RWPE1 (cell line): Measurements from ENCODE around the gene FAM216A.
A peak's percentile ranks its signal among the peaks of the same experiment; 100 is the strongest.

ENCODE experiments used
- CTCF ChIA-PET: fragments of 350-600 bp; sonication (Branson Sonifier 250); formaldehyde crosslinking; extraction: SDS; loops from one replicate; lab custom pipeline; 2021; lab: Yijun Ruan, JAX
- POLR2A ChIA-PET: fragments of 400-600 bp; formaldehyde crosslinking; extraction: SDS; loops from one replicate; lab custom pipeline; 2020; ENCODE audit warnings: antibody characterized with exemption; ENCODE audit not compliant: low non-redundant PET; lab: Yijun Ruan, JAX
- DNase-seq: peaks from one replicate; pipeline ENCODE4 v3.0.0; 2012; ENCODE audit warnings: low spot score
- H3K27ac ChIP-seq: fragments of 450-650 bp; 2 replicates; pipeline ENCODE4 v1.5.1; 2017
- TF ChIP-seq, protein P1 (sequence below): fragments of 450-650 bp; conservative IDR thresholded peaks from 2 replicates; pipeline ENCODE4 v1.5.1; 2017; ENCODE audit warnings: low read depth, mild to moderate bottlenecking

The FAM216A gene

DNA sequence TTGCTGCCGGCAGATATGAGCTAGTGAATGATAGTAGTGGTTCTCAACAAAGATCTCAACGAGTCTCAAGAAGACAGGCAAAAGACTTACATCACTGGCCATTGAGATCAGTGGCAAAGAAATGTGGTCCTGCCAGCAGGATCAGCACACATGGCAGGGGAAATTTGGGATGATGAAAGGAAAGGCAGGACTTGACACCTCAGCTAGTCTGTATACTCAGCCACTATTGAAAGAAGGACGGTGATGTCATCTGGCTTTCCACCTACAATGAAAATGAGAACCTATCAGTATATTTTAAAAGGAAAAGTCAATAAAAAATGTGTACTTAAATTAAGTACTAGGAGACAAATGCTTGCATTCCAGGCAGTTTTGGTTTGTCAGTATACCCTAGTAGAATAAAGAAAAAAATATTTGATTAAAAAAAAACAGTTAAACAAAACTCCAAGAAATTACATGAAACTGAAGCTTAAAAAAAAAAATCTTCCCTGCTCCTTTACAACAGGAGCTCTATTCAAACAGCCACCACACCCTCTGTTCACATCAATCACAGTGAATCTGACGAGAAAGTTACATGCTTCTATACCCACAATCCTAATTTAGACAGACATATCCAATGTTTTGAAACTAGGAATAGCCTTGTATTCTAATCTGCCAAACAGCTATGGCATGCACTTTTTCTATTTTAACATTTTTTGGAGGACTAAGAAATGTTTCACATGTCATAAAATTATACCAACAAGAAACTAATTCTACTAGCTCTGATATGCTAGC is 68.4 kb downstream of the FAM216A start:
- CTCF ChIA-PET, result interaction anchor here (1.1 to 1.6 kb wide), 2 partner anchors 63 to 65 kb away, joined by 3 read pairs; no protein-coding TSS in a partner anchor
- DNase-seq, result no peak

DNA sequence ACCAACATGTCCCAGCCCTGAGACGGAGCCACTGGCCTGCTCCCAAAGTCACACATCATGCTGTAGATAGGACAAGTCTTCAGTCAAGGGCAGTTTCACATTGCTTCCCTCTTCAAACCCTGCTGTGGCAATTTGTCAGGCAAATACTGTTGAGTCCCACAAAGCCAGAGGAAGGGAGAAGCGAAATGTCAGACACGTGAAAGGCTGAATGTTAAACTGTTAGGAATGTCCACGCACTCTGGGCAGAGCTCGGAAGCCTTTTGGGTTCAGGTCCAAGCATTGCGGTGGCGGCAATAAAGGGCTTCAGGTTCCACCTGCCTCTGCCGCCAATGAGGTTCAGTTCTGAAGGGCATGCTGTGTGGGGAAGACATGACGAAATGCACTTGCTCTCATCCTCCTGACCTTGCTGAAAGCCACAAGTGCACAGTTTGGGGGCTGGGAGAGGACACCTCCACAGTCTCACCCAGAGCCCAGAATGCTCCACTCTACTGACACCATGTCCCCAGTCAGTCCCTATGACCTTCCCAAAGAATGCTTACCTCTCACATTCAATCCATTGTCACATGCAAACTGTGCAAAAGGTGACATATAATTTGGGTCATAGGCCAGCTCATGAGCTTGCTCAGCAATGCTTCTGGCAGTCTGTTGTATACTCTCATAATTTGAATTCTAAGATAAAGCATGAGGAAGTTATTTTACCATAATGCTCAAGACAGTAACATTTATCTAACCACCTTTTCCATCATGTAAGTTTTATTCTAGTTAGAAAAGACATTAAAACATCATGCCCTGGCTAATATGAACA is 69.2 kb downstream of the FAM216A start:
- peak overlapping the region; percentile 95 for H3K27ac ChIP-seq
- ChIA-PET POLR2A (no interaction called here), CTCF (interaction anchor here (0.5 to 1.6 kb wide), 4 partner anchors 26 to 141 kb away, joined by 3 to 5 read pairs (median 3); no protein-coding TSS in a partner anchor)
- TF ChIP-seq, protein P1, sequence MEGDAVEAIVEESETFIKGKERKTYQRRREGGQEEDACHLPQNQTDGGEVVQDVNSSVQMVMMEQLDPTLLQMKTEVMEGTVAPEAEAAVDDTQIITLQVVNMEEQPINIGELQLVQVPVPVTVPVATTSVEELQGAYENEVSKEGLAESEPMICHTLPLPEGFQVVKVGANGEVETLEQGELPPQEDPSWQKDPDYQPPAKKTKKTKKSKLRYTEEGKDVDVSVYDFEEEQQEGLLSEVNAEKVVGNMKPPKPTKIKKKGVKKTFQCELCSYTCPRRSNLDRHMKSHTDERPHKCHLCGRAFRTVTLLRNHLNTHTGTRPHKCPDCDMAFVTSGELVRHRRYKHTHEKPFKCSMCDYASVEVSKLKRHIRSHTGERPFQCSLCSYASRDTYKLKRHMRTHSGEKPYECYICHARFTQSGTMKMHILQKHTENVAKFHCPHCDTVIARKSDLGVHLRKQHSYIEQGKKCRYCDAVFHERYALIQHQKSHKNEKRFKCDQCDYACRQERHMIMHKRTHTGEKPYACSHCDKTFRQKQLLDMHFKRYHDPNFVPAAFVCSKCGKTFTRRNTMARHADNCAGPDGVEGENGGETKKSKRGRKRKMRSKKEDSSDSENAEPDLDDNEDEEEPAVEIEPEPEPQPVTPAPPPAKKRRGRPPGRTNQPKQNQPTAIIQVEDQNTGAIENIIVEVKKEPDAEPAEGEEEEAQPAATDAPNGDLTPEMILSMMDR, result no peak
- peak; percentile 60 for DNase-seq

More for the DNA sequence above, 68.4 kb downstream of the FAM216A start:
- POLR2A ChIA-PET, result no interaction called here
- peak overlapping the region; percentile 95 for H3K27ac ChIP-seq
- TF ChIP-seq, protein P1, result no peak

DNA sequence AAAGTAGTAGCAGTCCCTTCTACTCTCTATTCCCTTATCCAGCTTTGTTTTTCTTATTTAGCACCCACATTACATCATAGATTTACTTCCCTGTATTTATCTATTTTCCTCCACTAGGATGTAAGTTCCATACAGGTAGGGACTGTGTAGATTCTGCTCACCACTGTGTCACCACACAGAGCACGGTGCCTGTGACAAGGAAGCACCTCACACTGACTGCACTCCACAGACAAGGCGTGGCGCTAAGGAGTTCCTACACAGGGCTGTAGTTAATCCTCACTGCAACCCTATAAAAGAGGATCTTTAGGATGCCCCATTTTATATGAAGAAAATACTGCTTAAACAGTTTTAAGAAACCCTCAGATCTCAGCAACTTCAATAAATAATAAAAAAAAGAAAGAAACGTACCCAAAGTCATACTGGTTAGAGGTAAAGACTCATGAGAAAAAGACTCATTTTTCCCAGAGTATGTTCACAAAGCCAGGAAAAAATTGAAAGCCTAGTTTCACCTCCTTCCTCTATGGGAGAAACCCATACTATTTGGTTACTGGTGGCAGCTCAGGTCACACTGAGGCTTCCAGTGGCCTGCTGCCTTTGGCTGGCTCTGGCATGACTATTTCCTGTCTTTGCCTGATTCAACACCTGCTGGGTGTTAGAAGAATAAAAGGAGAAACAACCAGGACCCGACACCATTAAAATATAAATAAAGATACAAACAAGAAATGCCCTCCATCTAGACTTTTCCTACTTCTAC is 70.4 kb downstream of the FAM216A start:
- POLR2A ChIA-PET, result no interaction called here
- H3K27ac ChIP-seq, result peak overlapping the region; percentile 49; the same call in 1 of the 2 replicates
- DNase-seq, result no peak
- TF ChIP-seq, protein P1, result no peak
- CTCF ChIA-PET, result interaction anchor here (0.6 to 1.0 kb wide), 3 partner anchors 15 to 866 kb away, joined by 3 to 5 read pairs (median 3); no protein-coding TSS in a partner anchor
